GM21515 (cell line): ENCODE results near the gene SNX14.
"Not testable (repeated sequence)": the region's sequence is repeated elsewhere in the genome, so short reads cannot be mapped to it uniquely, and the experiment has no call there.

Source experiments
- ATAC-seq: cut with Tn5 transposase; IDR thresholded peaks from one replicate; pipeline ENCODE4 v1.9.1; 2021; ENCODE audit not compliant: unreplicated experiment

SNX14 gene

GRCh38 chr6:85585741-85586140 is 7.9 kb downstream of the SNX14 start:
- no peak for ATAC-seq

GRCh38 chr6:85582832-85583231 is 10.8 kb downstream of the SNX14 start:
- not testable (repeated sequence) for ATAC-seq

- ATAC-seq: no peak
These were observed 12.1 kb downstream of the SNX14 start for GRCh38 chr6:85581572-85581971.

- peak; percentile 74 for ATAC-seq
These were observed 12.8 kb downstream of the SNX14 start for GRCh38 chr6:85580878-85581267.

- ATAC-seq: peak; percentile 23
These were observed 13.4 kb downstream of the SNX14 start for GRCh38 chr6:85580118-85580877.

- ATAC-seq: no peak
These were observed 14.1 kb downstream of the SNX14 start for GRCh38 chr6:85579581-85579980.

- no peak for ATAC-seq
These were observed 17.2 kb downstream of the SNX14 start for GRCh38 chr6:85576476-85576875.

- no peak for ATAC-seq
These were observed 18.6 kb downstream of the SNX14 start for GRCh38 chr6:85574932-85575598.

- no peak for ATAC-seq
These were observed 24.3 kb downstream of the SNX14 start for GRCh38 chr6:85569323-85569722.

GRCh38 chr6:85568411-85568810 is 25.2 kb downstream of the SNX14 start:
- no peak for ATAC-seq

GRCh38 chr6:85565736-85566135 is 27.9 kb downstream of the SNX14 start:
- ATAC-seq: no peak

- ATAC-seq: not testable (repeated sequence)
These were observed 29.4 kb downstream of the SNX14 start for GRCh38 chr6:85564223-85564622.

GRCh38 chr6:85561750-85562357 is 31.8 kb downstream of the SNX14 start:
- no peak for ATAC-seq

- ATAC-seq: peak; percentile 78
These were observed 36.5 kb downstream of the SNX14 start for GRCh38 chr6:85556992-85557668.

GRCh38 chr6:85552652-85553051 is 41.0 kb downstream of the SNX14 start:
- no peak for ATAC-seq

- ATAC-seq: no peak
These were observed 42.4 kb downstream of the SNX14 start for GRCh38 chr6:85551264-85551663.

GRCh38 chr6:85547719-85548118 is 45.9 kb downstream of the SNX14 start:
- ATAC-seq: no peak

GRCh38 chr6:85544776-85545175 is 48.9 kb downstream of the SNX14 start:
- ATAC-seq: no peak

GRCh38 chr6:85537055-85537494 is 56.6 kb downstream of the SNX14 start:
- no peak for ATAC-seq

- not testable (repeated sequence) for ATAC-seq
These were observed 69.4 kb downstream of the SNX14 start for GRCh38 chr6:85524281-85524680.

GRCh38 chr6:85516168-85516567 is 77.5 kb downstream of the SNX14 start:
- ATAC-seq: no peak
